OCI-LY7 (cell line): ENCODE measurements around the gene GPR82. TPM values are rescaled to one million over a fixed set of nuclear protein-coding genes. Genes with fewer than 3 reads are reported as not detected.

Experiments used
- BruUV-seq: library from RNA; stranded (reverse); fragments of 400-500 nt; replicated peaks from 2 replicates; lab custom pipeline; 2021; lab: Mats Ljungman, UMichigan
- CTCF ChIA-PET: fragments of 300-600 bp; sonication (Branson Sonifier 250); formaldehyde crosslinking; loops from one replicate; lab custom pipeline; 2022; ENCODE audit warnings: antibody characterized with exemption; ENCODE audit not compliant: unreplicated experiment; lab: Charles Lee
- POLR2A ChIA-PET: fragments of 300-600 bp; sonication (Branson Sonifier 250); formaldehyde crosslinking; loops from one replicate; lab custom pipeline; 2022; ENCODE audit warnings: antibody characterized with exemption; lab: Charles Lee
- DNase-seq: peaks from one replicate; pipeline ENCODE4 v3.0.0-alpha.2; 2015; ENCODE audit warnings: low spot score
- H2AFZ ChIP-seq: fragments of 200-600 bp; sonication (generic), shearing (Covaris generic); 2 replicates; pipeline ENCODE4 v1.6.1; 2014; ENCODE audit warnings: mild to moderate bottlenecking, antibody characterized with exemption, low read length, moderate library complexity
- H3K27ac ChIP-seq: fragments of 200-600 bp; sonication (generic); 2 replicates; pipeline ENCODE4 v1.5.1; 2014; ENCODE audit warnings: mixed run types, low read depth, mild to moderate bottlenecking, moderate library complexity, low read length, inconsistent platforms; ENCODE audit not compliant: poor library complexity, severe bottlenecking
- H3K36me3 ChIP-seq: fragments of 200-600 bp; sonication (generic); 2 replicates; pipeline ENCODE4 v1.6.1; 2014; ENCODE audit warnings: mild to moderate bottlenecking, antibody characterized with exemption, low read length, moderate library complexity, mixed read lengths; ENCODE audit not compliant: insufficient read depth
- H3K4me1 ChIP-seq: fragments of 200-600 bp; sonication (generic); 2 replicates; pipeline ENCODE4 v1.5.1; 2014; ENCODE audit warnings: mild to moderate bottlenecking, low read length; ENCODE audit not compliant: insufficient read depth, poor library complexity, severe bottlenecking
- H3K4me2 ChIP-seq: fragments of 200-600 bp; sonication (generic); 2 replicates; pipeline ENCODE4 v1.6.1; 2014; ENCODE audit warnings: mild to moderate bottlenecking, low read length
- H3K4me3 ChIP-seq: fragments of 200-600 bp; sonication (generic); 2 replicates; pipeline ENCODE4 v1.5.1; 2014; ENCODE audit warnings: mild to moderate bottlenecking, low read depth, low read length; ENCODE audit not compliant: poor library complexity, severe bottlenecking
- H3K79me2 ChIP-seq: fragments of 200-600 bp; sonication (generic); 2 replicates; pipeline ENCODE4 v1.6.1; 2016; ENCODE audit warnings: low read depth, mild to moderate bottlenecking, low read length, moderate library complexity, mixed read lengths; ENCODE audit not compliant: insufficient read depth
- H3K9me2 ChIP-seq: fragments of 200-600 bp; sonication (generic); 2 replicates; pipeline ENCODE4 v1.6.1; 2016; ENCODE audit warnings: mild to moderate bottlenecking, low read length, mixed read lengths; ENCODE audit not compliant: insufficient read depth
- H3K9me3 ChIP-seq: fragments of 200-600 bp; sonication (generic); 2 replicates; pipeline ENCODE4 v1.6.1; 2014; ENCODE audit warnings: mild to moderate bottlenecking, mixed run types, low read length, mixed read lengths
- H4K20me1 ChIP-seq: fragments of 200-600 bp; sonication (generic); 2 replicates; pipeline ENCODE4 v1.6.1; 2014; ENCODE audit warnings: mild to moderate bottlenecking, antibody characterized with exemption, low read length, moderate library complexity, mixed read lengths; ENCODE audit not compliant: insufficient read depth
- CTCF ChIP-seq: fragments of 200-600 bp; sonication (generic); conservative IDR thresholded peaks from 2 replicates; pipeline ENCODE4 v1.5.1; 2014; ENCODE audit warnings: mild to moderate bottlenecking, antibody characterized with exemption, low read length, moderate library complexity, mixed read lengths
- EZH2phosphoT487 ChIP-seq: fragments of 200-600 bp; sonication (generic); IDR thresholded peaks from 2 replicates; pipeline ENCODE4 v1.6.1; 2018; ENCODE audit warnings: low read depth, borderline replicate concordance, mild to moderate bottlenecking, mixed run types, antibody characterized with exemption, low read length, moderate library complexity, mixed read lengths
- intact Hi-C: fragments of 100-400 bp; cut with micrococcal nuclease; formaldehyde crosslinking; loops from one replicate; pipeline ENCODE4 v1.10.0; 2022; ENCODE audit not compliant: unreplicated experiment
- total RNA-seq, 2 experiments: library from RNA; depleted of rRNA in 1 of 2; stranded (reverse); fragments of >200 nt in 1 of 2; shearing (Covaris generic) in 1 of 2; gene quantifications; 2 replicates each; pipeline ENCODE4 v1.2.3, GENCODE V29; 2014 to 2022

Gene GPR82
- total RNA-seq, 2 experiments from 2014 or later: 0.53 TPM; not detected in 1

- intact Hi-C loops: loop anchor here (5.0 kb wide), 1 partner anchor 114 kb away; no protein-coding TSS in a partner anchor
- no peaks in the 10 kb centered on the region for H3K9me2 ChIP-seq
- H4K20me1 ChIP-seq: no peaks in the 10 kb centered on the region
- peak overlapping the region; percentile 0; the same call in 1 of the 2 replicates for H2AFZ ChIP-seq
- peak overlapping the region; percentile 68 for H3K4me2 ChIP-seq
- peak overlapping the region; percentile 86 for H3K27ac ChIP-seq
- BruUV-seq: no TSS peak
- no peaks in the 10 kb centered on the region; the same call in 1 of the 2 replicates for H3K36me3 ChIP-seq
- TF ChIP-seq CTCF (no peak), EZH2phosphoT487 (no peak)
- H3K79me2 ChIP-seq: peaks cover 8% of the 10 kb centered on the region; the same call in 1 of the 2 replicates
- peak overlapping the region; percentile 38 for H3K4me3 ChIP-seq
- POLR2A ChIA-PET: interaction anchor here (0.6 to 1.9 kb wide), 4 partner anchors 19 to 443 kb away, joined by 3 to 9 read pairs (median 5); partner anchors contain the start of gene GPR82
- H3K4me1 ChIP-seq: peaks cover 50% of the 10 kb centered on the region
- no peaks in the 10 kb centered on the region for H3K9me3 ChIP-seq
- peak; percentile 76 for DNase-seq
- CTCF ChIA-PET: no interaction called here
Observed at GRCh38 chrX:41705680-41706374, 18.2 kb upstream of the GPR82 start.

GRCh38 chrX:41707218-41707617 is 16.8 kb upstream of the GPR82 start:
- DNase-seq: peak; percentile 50
- intact Hi-C loops: loop anchor here (5.0 kb wide), 1 partner anchor 115 kb away; no protein-coding TSS in a partner anchor
- BruUV-seq: no TSS peak

More at GRCh38 chrX:41707218-41707617, 16.8 kb upstream of the GPR82 start:
- TF ChIP-seq EZH2phosphoT487: no peak
- no peak for TF ChIP-seq CTCF
- Histone ChIP-seq H3K27ac (peak overlapping the region; percentile 86), H3K4me3 (no peak overlapping the region), H3K4me2 (peak overlapping the region; percentile 68), H2AFZ (no peak overlapping the region), H3K79me2 (peaks cover 8% of the 10 kb centered on the region; the same call in 1 of the 2 replicates), H3K36me3 (no peaks in the 10 kb centered on the region; the same call in 1 of the 2 replicates), H3K9me3 (no peaks in the 10 kb centered on the region), H3K4me1 (peaks cover 50% of the 10 kb centered on the region), H4K20me1 (no peaks in the 10 kb centered on the region), H3K9me2 (no peaks in the 10 kb centered on the region)
- POLR2A ChIA-PET: interaction anchor here (0.7 to 1.1 kb wide), 2 partner anchors 30 to 172 kb away, joined by 3 read pairs; no protein-coding TSS in a partner anchor
- CTCF ChIA-PET: no interaction called here
